Umbilical cord (tissue), 2 donors: ENCODE data around the gene RS1. TPM values are rescaled to one million over a fixed set of nuclear protein-coding genes. Genes with fewer than 3 reads are reported as not detected.
A peak's percentile ranks its signal among the peaks of the same experiment; 100 is the strongest.

Experiments used
- DNase-seq: peaks from one replicate; pipeline ENCODE4 v3.0.0-alpha.2; 2015; ENCODE audit warnings: low spot score
- total RNA-seq: library from RNA; depleted of rRNA; stranded (reverse); fragments of >200 nt; gene quantifications from one replicate; pipeline ENCODE4 v1.2.3, GENCODE V29; 2014; ENCODE audit warnings: low replicate concordance; ENCODE audit not compliant: insufficient read depth

Gene RS1
- 0.24 TPM for total RNA-seq

GRCh38 chrX:18672008-18672407 is at the start of gene RS1:
Gene RS1 (minus strand): TSS chrX:18672108. CDS start chrX:18672068, 40 bp downstream.
- DNase-seq: no peak

- DNase-seq: no peak
Measured at GRCh38 chrX:18719852-18720251, 47.9 kb upstream of the RS1 start.

- DNase-seq: no peak
Measured at GRCh38 chrX:18714910-18715309, 43.0 kb upstream of the RS1 start.

- no peak for DNase-seq
Measured at GRCh38 chrX:18709833-18710232, 37.9 kb upstream of the RS1 start.

- peak; percentile 24 for DNase-seq
Measured at GRCh38 chrX:18707426-18708049, 35.6 kb upstream of the RS1 start, which contains the start of gene PPEF1. Gene PPEF1 (plus strand): TSS chrX:18707645. CDS start chrX:18707781, 136 bp downstream.

- DNase-seq: peak; percentile 19
Measured at GRCh38 chrX:18702362-18703195, 30.7 kb upstream of the RS1 start.

GRCh38 chrX:18701621-18702361 is 29.9 kb upstream of the RS1 start:
- DNase-seq: no peak

- no peak for DNase-seq
Measured at GRCh38 chrX:18698737-18699650, 27.1 kb upstream of the RS1 start.

GRCh38 chrX:18696653-18697052 is 24.7 kb upstream of the RS1 start:
- DNase-seq: no peak

- DNase-seq: no peak
Measured at GRCh38 chrX:18692541-18692940, 20.6 kb upstream of the RS1 start.

- DNase-seq: no peak
Measured at GRCh38 chrX:18691431-18691830, 19.5 kb upstream of the RS1 start.

GRCh38 chrX:18687856-18688495 is 16.1 kb upstream of the RS1 start:
- DNase-seq: no peak

- no peak for DNase-seq
Measured at GRCh38 chrX:18682979-18683387, 11.1 kb upstream of the RS1 start.

GRCh38 chrX:18681996-18682395 is 10.1 kb upstream of the RS1 start:
- no peak for DNase-seq

GRCh38 chrX:18677161-18677869 is 5.4 kb upstream of the RS1 start:
- no peak for DNase-seq

- DNase-seq: no peak
Measured at GRCh38 chrX:18676470-18676869, 4.6 kb upstream of the RS1 start.

GRCh38 chrX:18676050-18676449 is 4.1 kb upstream of the RS1 start:
- DNase-seq: no peak

- DNase-seq: peak; percentile 82
Measured at GRCh38 chrX:18674788-18675735, 3.2 kb upstream of the RS1 start.

- DNase-seq: no peak
Measured at GRCh38 chrX:18674417-18674787, 2.5 kb upstream of the RS1 start.
